Vagina (tissue), 2 donors: ENCODE data around the gene FN1. TPM values are rescaled to one million over a fixed set of nuclear protein-coding genes. Genes with fewer than 3 reads are reported as not detected.
A peak's percentile ranks its signal among the peaks of the same experiment; 100 is the strongest.
"Not testable (repeated sequence)": the region's sequence is repeated elsewhere in the genome, so short reads cannot be mapped to it uniquely, and the experiment has no call there.

Experiments used
- DNase-seq, 2 donors: peaks; one replicate each; pipeline ENCODE4 v3.0.0-alpha.2; 2017; ENCODE audit errors: extremely low spot score in 2 of 2
- H3K27ac ChIP-seq: fragments of 200-600 bp; sonication (generic); one replicate; pipeline ENCODE4 v1.5.1; 2019
- H3K27me3 ChIP-seq: fragments of 200-600 bp; sonication (generic); one replicate; pipeline ENCODE4 v1.5.1; 2019
- H3K36me3 ChIP-seq, 2 donors: fragments of 200-600 bp; sonication (generic); one replicate each; pipeline ENCODE4 v1.5.1; 2017 to 2019
- H3K4me1 ChIP-seq: fragments of 200-600 bp; sonication (generic); one replicate; pipeline ENCODE4 v1.5.1; 2019
- H3K4me3 ChIP-seq, 2 donors: fragments of 200-600 bp; sonication (generic); 1 replicate in 1 of 2; 2 replicates in 1 of 2; pipeline ENCODE4 v1.5.1; 2016 to 2019
- H3K9me3 ChIP-seq: fragments of 200-600 bp; sonication (generic); one replicate; pipeline ENCODE4 v1.5.1; 2019
- CTCF ChIP-seq, 3 experiments: fragments of 450-650 bp in 2 of 3; fragments of 200-600 bp in 1 of 3; sonication (generic) in 1 of 3; IDR thresholded peaks; one replicate each; pipeline ENCODE4 v1.5.1; 2017 to 2019; ENCODE audit warnings: antibody characterized with exemption in 3 of 3, mild to moderate bottlenecking in 2 of 3, moderate library complexity in 2 of 3
- POLR2A ChIP-seq, 2 donors: fragments of 450-650 bp; IDR thresholded peaks; one replicate each; pipeline ENCODE4 v1.6.1; 2017; ENCODE audit warnings: antibody characterized with exemption in 2 of 2, mild to moderate bottlenecking in 2 of 2, moderate library complexity in 2 of 2
- POLR2AphosphoS5 ChIP-seq, 2 donors: sonication (generic); formaldehyde crosslinking; IDR thresholded peaks; one replicate each; pipeline ENCODE4 v1.9.0; 2017; ENCODE audit warnings: antibody characterized with exemption in 2 of 2, mild to moderate bottlenecking in 2 of 2, low read depth in 1 of 2; ENCODE audit not compliant: insufficient read depth in 1 of 2
- intact Hi-C: fragments of 100-400 bp; cut with DNase I; formaldehyde crosslinking; loops from one replicate; pipeline ENCODE4 v1.15.1; 2023
- total RNA-seq: library from RNA; depleted of rRNA; stranded (reverse); fragments of >200 nt; gene quantifications from one replicate; pipeline ENCODE4 v1.2.3, GENCODE V29; 2016

Gene FN1
- total RNA-seq, 1 donor from 2014 or later, result 292 TPM

- no peak for TF ChIP-seq POLR2A (IDR thresholded peaks at IDR 0.05)
- no peak for TF ChIP-seq CTCF (IDR thresholded peaks at IDR 0.05)
- no peak for TF ChIP-seq POLR2AphosphoS5 (IDR thresholded peaks at IDR 0.05; ENCODE audit: insufficient read depth in 1 of 2, low read depth in 1 of 2)
- Histone ChIP-seq H3K27me3 (no peaks in the 10 kb centered on the region), H3K27ac (no peak overlapping the region), H3K4me3 (no peak overlapping the region), H3K9me3 (no peaks in the 10 kb centered on the region), H3K36me3 (peaks cover 0 to 13% of the 10 kb centered on the region in 2 donors), H3K4me1 (peaks cover 20% of the 10 kb centered on the region)
- DNase-seq, result no peak
- intact Hi-C loops, result no loop called here
These were observed 121.0 kb downstream of the FN1 start for GRCh38 chr2:215314896-215315295.

DNA sequence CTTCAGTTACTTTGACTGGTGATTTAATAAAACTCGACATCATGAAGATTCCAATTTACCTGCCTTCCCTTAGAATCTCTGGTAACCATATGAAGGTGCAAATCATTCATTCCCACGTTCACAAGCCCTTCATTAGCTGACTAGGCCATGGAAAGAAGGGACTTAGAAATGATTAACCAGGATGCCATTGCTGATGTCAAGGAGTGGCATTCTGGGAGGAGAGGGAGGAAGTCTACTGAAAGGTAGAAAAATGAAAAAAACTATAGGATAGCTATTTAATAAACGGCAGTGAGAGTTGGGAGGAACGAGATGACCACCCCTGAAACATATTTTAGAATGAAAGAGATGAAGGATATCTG is 122.6 kb downstream of the FN1 start:
- Histone ChIP-seq H3K4me3 (no peak overlapping the region), H3K36me3 (no peaks in the 10 kb centered on the region), H3K27me3 (no peaks in the 10 kb centered on the region), H3K4me1 (peaks cover 20% of the 10 kb centered on the region), H3K27ac (peak overlapping the region; percentile 71), H3K9me3 (no peaks in the 10 kb centered on the region)
- no peak for DNase-seq
- no peak for TF ChIP-seq POLR2AphosphoS5 (IDR thresholded peaks at IDR 0.05; ENCODE audit: insufficient read depth in 1 of 2, low read depth in 1 of 2)
- TF ChIP-seq CTCF (IDR thresholded peaks at IDR 0.05), result no peak
- no peak for TF ChIP-seq POLR2A (IDR thresholded peaks at IDR 0.05)
- intact Hi-C loops, result no loop called here

GRCh38 chr2:215311625-215312396 is 124.1 kb downstream of the FN1 start, which contains the start of gene ATIC:
ATIC (plus strand) TSS chr2:215312059; CDS start chr2:215312143, 84 bp downstream.
- peak in 1 of 2 donors; percentile 94 for DNase-seq
- Histone ChIP-seq H3K9me3 (no peaks in the 10 kb centered on the region), H3K4me1 (peaks cover 20% of the 10 kb centered on the region), H3K27ac (peak within 1 kb of the TSS; percentile 71), H3K27me3 (no peaks in the 10 kb centered on the region), H3K4me3 (peak within 1 kb of the TSS; percentile 78 to 86), H3K36me3 (no peaks in the 10 kb centered on the region)
- peak in 1 of 2 donors; percentile 3 for TF ChIP-seq POLR2A (IDR thresholded peaks at IDR 0.05)
- TF ChIP-seq CTCF (IDR thresholded peaks at IDR 0.05), result no peak
- peak; percentile 69 to 78 for TF ChIP-seq POLR2AphosphoS5 (IDR thresholded peaks at IDR 0.05; ENCODE audit: insufficient read depth in 1 of 2, low read depth in 1 of 2)
- intact Hi-C loops, result no loop called here

DNA sequence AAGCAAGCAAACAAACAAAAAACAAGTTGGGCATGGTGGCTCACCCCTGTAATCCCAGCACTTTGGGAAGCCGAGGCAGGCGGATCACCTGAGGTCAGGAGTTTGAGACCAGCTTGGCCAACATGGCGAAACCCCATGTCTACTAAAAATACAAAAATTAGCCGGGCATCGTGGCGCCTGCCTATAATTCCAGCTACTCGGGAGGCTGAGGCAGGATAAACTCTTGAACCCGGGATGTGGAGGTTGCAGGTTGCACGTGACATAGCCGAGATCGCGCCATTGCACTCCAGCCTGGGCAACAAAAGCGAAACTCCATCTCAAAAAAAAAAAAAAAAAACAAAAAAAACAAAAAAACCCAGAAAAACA is 124.6 kb downstream of the FN1 start:
- H3K36me3 ChIP-seq, DNase-seq, H3K9me3 ChIP-seq, H3K27me3 ChIP-seq, intact Hi-C loops: not testable (repeated sequence)
- Histone ChIP-seq H3K4me1 (peaks cover 20% of the 10 kb centered on the region), H3K27ac (peak overlapping the region; percentile 71), H3K4me3 (peak overlapping the region; percentile 78 to 86)

Other genes starting within 250 kb of the FN1 start
- 75.6 TPM for gene ATIC, start 124.0 kb downstream of the FN1 start, total RNA-seq